ENCODE results near the gene PIRT.

Gene PIRT

GRCh38 chr17:10821770-10822169 lies 16.1 kb downstream of the PIRT start:
- no peak for DNase-seq

- no peak for DNase-seq
These were observed 16.8 kb downstream of the PIRT start for GRCh38 chr17:10821054-10821453.

- DNase-seq: no peak
These were observed 22.6 kb downstream of the PIRT start for GRCh38 chr17:10815319-10815718.

- no peak for DNase-seq
These were observed 23.8 kb downstream of the PIRT start for GRCh38 chr17:10814075-10814474.

GRCh38 chr17:10812674-10813073 lies 25.2 kb downstream of the PIRT start:
- DNase-seq: peak in 4 of 56 donors; percentile 8 to 32 (median 22)

GRCh38 chr17:10809605-10810004 lies 28.3 kb downstream of the PIRT start:
- DNase-seq: no peak

- no peak for DNase-seq
These were observed 30.2 kb downstream of the PIRT start for GRCh38 chr17:10807704-10808128.

GRCh38 chr17:10806545-10807262 lies 31.2 kb downstream of the PIRT start:
- DNase-seq: no peak

- no peak for DNase-seq
These were observed 32.0 kb downstream of the PIRT start for GRCh38 chr17:10805911-10806310.

- no peak for DNase-seq
These were observed 33.3 kb downstream of the PIRT start for GRCh38 chr17:10804546-10804945.

GRCh38 chr17:10803830-10804475 lies 33.9 kb downstream of the PIRT start, which contains the start of gene TMEM238L:
Gene TMEM238L (minus strand): TSS chr17:10804099. CDS start chr17:10803963, 136 bp downstream.
- DNase-seq: peak in 1 of 56 donors; percentile 2

- no peak for DNase-seq
These were observed 34.5 kb downstream of the PIRT start for GRCh38 chr17:10803350-10803749.

- no peak for DNase-seq
These were observed 35.2 kb downstream of the PIRT start for GRCh38 chr17:10802496-10803284.

GRCh38 chr17:10799407-10799806 lies 38.5 kb downstream of the PIRT start:
- DNase-seq: peak in 1 of 56 donors; percentile 4

- no peak for DNase-seq
These were observed 39.0 kb downstream of the PIRT start for GRCh38 chr17:10798910-10799309.

- peak in 6 of 56 donors; percentile 4 to 15 (median 12) for DNase-seq
These were observed 39.5 kb downstream of the PIRT start for GRCh38 chr17:10798332-10798749.

- no peak for DNase-seq
These were observed 40.2 kb downstream of the PIRT start for GRCh38 chr17:10797476-10798328.

GRCh38 chr17:10793816-10794215 lies 44.1 kb downstream of the PIRT start:
- no peak for DNase-seq

- DNase-seq: no peak
These were observed 44.6 kb downstream of the PIRT start for GRCh38 chr17:10793256-10793655.

- DNase-seq: no peak
These were observed 45.7 kb downstream of the PIRT start for GRCh38 chr17:10792151-10792550.
